ACC112 (cell line): ENCODE results near the gene PCDH17.

ENCODE experiments used
- H2AFZ ChIP-seq: fragments of 200-600 bp; sonication (generic); one replicate; pipeline ENCODE4 v1.6.0; 2017; ENCODE audit warnings: antibody characterized with exemption, low read length; ENCODE audit not compliant: unreplicated experiment
- H3K27ac ChIP-seq: fragments of 200-600 bp; sonication (generic); 2 replicates; pipeline ENCODE4 v1.5.1; 2014; ENCODE audit warnings: low read depth, mild to moderate bottlenecking, antibody characterized with exemption, low read length, moderate library complexity
- H3K27me3 ChIP-seq: fragments of 200-600 bp; sonication (generic); 2 replicates; pipeline ENCODE4 v1.6.1; 2014; ENCODE audit warnings: mild to moderate bottlenecking, antibody characterized with exemption, low read length, moderate library complexity, mixed read lengths; ENCODE audit not compliant: insufficient read depth
- H3K36me3 ChIP-seq: fragments of 200-600 bp; sonication (generic); 2 replicates; pipeline ENCODE4 v1.6.1; 2016; ENCODE audit warnings: mild to moderate bottlenecking, antibody characterized with exemption, low read length, moderate library complexity, mixed read lengths; ENCODE audit not compliant: insufficient read depth
- H3K4me1 ChIP-seq: fragments of 200-600 bp; sonication (generic); one replicate; pipeline ENCODE4 v1.6.1; 2016; ENCODE audit warnings: low read length, mixed read lengths; ENCODE audit not compliant: insufficient read depth, unreplicated experiment, control insufficient read depth
- H3K4me3 ChIP-seq: fragments of 200-600 bp; sonication (generic); 2 replicates; pipeline ENCODE4 v1.5.1; 2014; ENCODE audit warnings: mild to moderate bottlenecking, low read depth, low read length
- H3K79me2 ChIP-seq: fragments of 200-600 bp; sonication (generic); one replicate; pipeline ENCODE4 v1.6.0; 2016; ENCODE audit warnings: low read length; ENCODE audit not compliant: control insufficient read depth, unreplicated experiment, insufficient read depth

Gene PCDH17

GRCh38 chr13:57631596-57632275 lies at the start of gene PCDH17:
TSS of gene PCDH17 (plus strand) at chr13:57631744. CDS start at chr13:57632547, 803 bp downstream.
- Histone ChIP-seq H3K4me1 (no peaks in the 10 kb centered on the region), H3K27me3 (peaks cover 77% of the 10 kb centered on the region), H3K27ac (no peak within 1 kb of the TSS), H3K79me2 (no peaks in the 10 kb centered on the region), H3K4me3 (peak within 1 kb of the TSS; percentile 59), H2AFZ (no peak within 1 kb of the TSS), H3K36me3 (no peaks in the 10 kb centered on the region)

GRCh38 chr13:57582032-57582431 lies 49.5 kb upstream of the PCDH17 start:
- no peak overlapping the region for H3K4me3 ChIP-seq
- H2AFZ ChIP-seq: no peak overlapping the region
- H3K79me2 ChIP-seq: no peaks in the 10 kb centered on the region
- no peaks in the 10 kb centered on the region for H3K4me1 ChIP-seq
- H3K36me3 ChIP-seq: no peaks in the 10 kb centered on the region
- no peaks in the 10 kb centered on the region for H3K27me3 ChIP-seq
- no peak overlapping the region for H3K27ac ChIP-seq

- H3K27ac ChIP-seq: no peak overlapping the region
These were observed 48.0 kb upstream of the PCDH17 start for GRCh38 chr13:57583529-57583928.

GRCh38 chr13:57588639-57589038 lies 42.9 kb upstream of the PCDH17 start:
- Histone ChIP-seq H3K4me3 (no peak overlapping the region), H3K27me3 (no peaks in the 10 kb centered on the region), H3K36me3 (no peaks in the 10 kb centered on the region), H2AFZ (no peak overlapping the region), H3K4me1 (no peaks in the 10 kb centered on the region), H3K79me2 (no peaks in the 10 kb centered on the region), H3K27ac (no peak overlapping the region)

More at GRCh38 chr13:57583529-57583928, 48.0 kb upstream of the PCDH17 start:
- H3K79me2 ChIP-seq: no peaks in the 10 kb centered on the region
- no peaks in the 10 kb centered on the region for H3K4me1 ChIP-seq
- no peak overlapping the region for H3K4me3 ChIP-seq
- H3K27me3 ChIP-seq: no peaks in the 10 kb centered on the region
- H3K36me3 ChIP-seq: no peaks in the 10 kb centered on the region
- no peak overlapping the region for H2AFZ ChIP-seq

GRCh38 chr13:57595775-57596174 lies 35.8 kb upstream of the PCDH17 start:
- no peaks in the 10 kb centered on the region for H3K36me3 ChIP-seq
- no peaks in the 10 kb centered on the region for H3K27me3 ChIP-seq
- no peaks in the 10 kb centered on the region for H3K4me1 ChIP-seq
- H3K4me3 ChIP-seq: no peak overlapping the region
- H2AFZ ChIP-seq: no peak overlapping the region
- no peak overlapping the region for H3K27ac ChIP-seq
- H3K79me2 ChIP-seq: no peaks in the 10 kb centered on the region

- H3K27ac ChIP-seq: no peak overlapping the region
- H2AFZ ChIP-seq: no peak overlapping the region
- H3K36me3 ChIP-seq: no peaks in the 10 kb centered on the region
- H3K79me2 ChIP-seq: no peaks in the 10 kb centered on the region
- H3K27me3 ChIP-seq: no peaks in the 10 kb centered on the region
- no peaks in the 10 kb centered on the region for H3K4me1 ChIP-seq
- H3K4me3 ChIP-seq: no peak overlapping the region
These were observed 30.0 kb upstream of the PCDH17 start for GRCh38 chr13:57601536-57601935.

- no peaks in the 10 kb centered on the region for H3K4me1 ChIP-seq
- H3K36me3 ChIP-seq: no peaks in the 10 kb centered on the region
- no peak overlapping the region for H3K27ac ChIP-seq
- no peaks in the 10 kb centered on the region for H3K27me3 ChIP-seq
- no peak overlapping the region for H3K4me3 ChIP-seq
- H2AFZ ChIP-seq: no peak overlapping the region
- no peaks in the 10 kb centered on the region for H3K79me2 ChIP-seq
These were observed 27.1 kb upstream of the PCDH17 start for GRCh38 chr13:57604442-57604841.

- H3K36me3 ChIP-seq: no peaks in the 10 kb centered on the region
- no peaks in the 10 kb centered on the region for H3K79me2 ChIP-seq
- no peak overlapping the region for H2AFZ ChIP-seq
- no peak overlapping the region for H3K27ac ChIP-seq
- H3K4me1 ChIP-seq: no peaks in the 10 kb centered on the region
- H3K4me3 ChIP-seq: no peak overlapping the region
- H3K27me3 ChIP-seq: no peaks in the 10 kb centered on the region
These were observed 19.6 kb upstream of the PCDH17 start for GRCh38 chr13:57611969-57612368.

GRCh38 chr13:57612568-57612967 lies 19.0 kb upstream of the PCDH17 start:
- H2AFZ ChIP-seq: no peak overlapping the region
- H3K27me3 ChIP-seq: no peaks in the 10 kb centered on the region
- no peaks in the 10 kb centered on the region for H3K79me2 ChIP-seq
- no peaks in the 10 kb centered on the region for H3K36me3 ChIP-seq
- H3K4me1 ChIP-seq: no peaks in the 10 kb centered on the region
- no peak overlapping the region for H3K27ac ChIP-seq
- no peak overlapping the region for H3K4me3 ChIP-seq

- H3K27me3 ChIP-seq: peaks cover 20% of the 10 kb centered on the region
- no peaks in the 10 kb centered on the region for H3K36me3 ChIP-seq
- H3K79me2 ChIP-seq: no peaks in the 10 kb centered on the region
- H3K27ac ChIP-seq: no peak overlapping the region
- no peak overlapping the region for H2AFZ ChIP-seq
- no peak overlapping the region for H3K4me3 ChIP-seq
- H3K4me1 ChIP-seq: no peaks in the 10 kb centered on the region
These were observed 6.7 kb upstream of the PCDH17 start for GRCh38 chr13:57624565-57625435.

- Histone ChIP-seq H3K27ac (no peak overlapping the region), H3K27me3 (peaks cover 49% of the 10 kb centered on the region), H3K36me3 (no peaks in the 10 kb centered on the region), H3K79me2 (no peaks in the 10 kb centered on the region), H2AFZ (no peak overlapping the region), H3K4me3 (no peak overlapping the region), H3K4me1 (no peaks in the 10 kb centered on the region)
These were observed 3.9 kb upstream of the PCDH17 start for GRCh38 chr13:57627663-57628062.
